Mesenteric fat pad (tissue), 1 donor: ENCODE data around the gene NRAP. TPM values are rescaled to one million over a fixed set of nuclear protein-coding genes. Genes with fewer than 3 reads are reported as not detected.

Source experiments
- DNase-seq: peaks from one replicate; pipeline ENCODE4 v3.0.0-alpha.2; 2020; ENCODE audit warnings: low spot score
- long read RNA-seq: library from polyadenylated mRNA; unstranded; transcript quantifications from one replicate; pipeline ENCODE4 v2.0.0, GENCODE V29; 2020
- total RNA-seq: library from RNA; stranded (reverse); fragmentation: NEBNext Ultra II Directional; extraction: Animal tissue kit (Norgen Biotek cat#: 25700); gene quantifications from one replicate; pipeline ENCODE4 v1.2.1, GENCODE V29; 2021
- donor health status: DM: yes; HTN: yes; CAD: no.

The NRAP gene
- 0.06 TPM for total RNA-seq
- long read RNA-seq, result 0 reads

- DNase-seq, result no peak
Measured at GRCh38 chr10:113663908-113664307, at the start of gene NRAP. TSS of gene NRAP (minus strand) at chr10:113664041. CDS start at chr10:113663882, 159 bp downstream.

- DNase-seq, result no peak
Measured at GRCh38 chr10:113713640-113713982, 49.8 kb upstream of the NRAP start.

- DNase-seq, result no peak
Measured at GRCh38 chr10:113712755-113713639, 49.2 kb upstream of the NRAP start.

GRCh38 chr10:113712024-113712423, 48.2 kb upstream of the NRAP start:
- no peak for DNase-seq

- no peak for DNase-seq
Measured at GRCh38 chr10:113711142-113711541, 47.3 kb upstream of the NRAP start.

- DNase-seq, result no peak
Measured at GRCh38 chr10:113709221-113709838, 45.5 kb upstream of the NRAP start.

GRCh38 chr10:113708640-113709039, 44.8 kb upstream of the NRAP start:
- no peak for DNase-seq

- no peak for DNase-seq
Measured at GRCh38 chr10:113706623-113707022, 42.8 kb upstream of the NRAP start.

- DNase-seq, result no peak
Measured at GRCh38 chr10:113705344-113705652, 41.5 kb upstream of the NRAP start.

- DNase-seq, result no peak
Measured at GRCh38 chr10:113704637-113705343, 40.9 kb upstream of the NRAP start.

- DNase-seq, result no peak
Measured at GRCh38 chr10:113697595-113697994, 33.8 kb upstream of the NRAP start.

- no peak for DNase-seq
Measured at GRCh38 chr10:113695691-113696090, 31.9 kb upstream of the NRAP start.

- no peak for DNase-seq
Measured at GRCh38 chr10:113693348-113693747, 29.5 kb upstream of the NRAP start.

- no peak for DNase-seq
Measured at GRCh38 chr10:113692271-113692670, 28.4 kb upstream of the NRAP start.

- DNase-seq, result no peak
Measured at GRCh38 chr10:113691381-113691780, 27.5 kb upstream of the NRAP start.

GRCh38 chr10:113690749-113691148, 26.9 kb upstream of the NRAP start:
- DNase-seq, result no peak

GRCh38 chr10:113689574-113689973, 25.7 kb upstream of the NRAP start:
- no peak for DNase-seq

- DNase-seq, result no peak
Measured at GRCh38 chr10:113689057-113689456, 25.2 kb upstream of the NRAP start.

GRCh38 chr10:113687037-113687436, 23.2 kb upstream of the NRAP start:
- no peak for DNase-seq

- no peak for DNase-seq
Measured at GRCh38 chr10:113686028-113686427, 22.2 kb upstream of the NRAP start.

- DNase-seq, result no peak
Measured at GRCh38 chr10:113683300-113683699, 19.5 kb upstream of the NRAP start.
